T-helper 1 cell treated with Interleukin-12 subunit alpha and Interleukin-12 subunit beta and Interleukin-4 antibody, amounts not matched to agents 30 μg/mL and 1 μg/mL, for 36 hours (primary cell): ENCODE results near the gene TBK1.
A peak's percentile ranks its signal among the peaks of the same experiment; 100 is the strongest.

Experiments used
- H3K27ac Mint-ChIP-seq: one replicate; pipeline ENCODE4 v1.8.0; 2021; ENCODE audit warnings: mild to moderate bottlenecking, mixed read lengths
- H3K27me3 Mint-ChIP-seq: one replicate; pipeline ENCODE4 v1.8.0; 2021; ENCODE audit warnings: low read depth, mixed read lengths
- H3K36me3 Mint-ChIP-seq: one replicate; pipeline ENCODE4 v1.8.0; 2021; ENCODE audit warnings: low read depth, mixed read lengths
- H3K4me1 Mint-ChIP-seq: one replicate; pipeline ENCODE4 v1.8.0; 2021; ENCODE audit warnings: low read depth, mixed read lengths
- H3K4me3 Mint-ChIP-seq: one replicate; pipeline ENCODE4 v1.8.0; 2021; ENCODE audit warnings: mild to moderate bottlenecking, moderate library complexity, mixed read lengths
- H3K9me3 Mint-ChIP-seq: one replicate; pipeline ENCODE4 v1.8.0; 2021; ENCODE audit warnings: mixed read lengths

Gene TBK1

GRCh38 chr12:64431791-64432190 lies 20.1 kb upstream of the TBK1 start:
- H3K4me3 Mint-ChIP-seq, result no peak overlapping the region
- H3K4me1 Mint-ChIP-seq, result peaks cover 1% of the 10 kb centered on the region
- H3K9me3 Mint-ChIP-seq, result no peaks in the 10 kb centered on the region
- H3K27me3 Mint-ChIP-seq, result no peaks in the 10 kb centered on the region
- peaks cover 61% of the 10 kb centered on the region for H3K36me3 Mint-ChIP-seq
- no peak overlapping the region for H3K27ac Mint-ChIP-seq

DNA sequence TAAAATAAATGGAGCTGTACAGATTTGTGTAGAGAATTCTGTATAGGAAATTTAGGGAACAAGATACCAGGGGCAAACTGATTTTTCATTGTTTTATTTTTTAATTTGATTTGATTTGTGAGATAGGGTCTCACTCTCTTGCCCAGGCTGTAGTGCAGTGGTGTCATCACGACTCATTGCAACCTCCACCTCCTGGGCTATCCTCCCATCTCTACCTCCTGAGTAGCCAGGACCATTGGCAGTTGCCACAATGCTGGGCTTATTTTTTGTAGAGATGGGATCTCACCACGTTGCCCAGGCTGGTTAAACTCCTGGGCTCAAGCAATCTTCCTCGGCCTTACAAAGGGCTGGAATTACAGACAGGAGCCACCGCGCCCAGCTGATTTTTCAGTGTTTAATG lies 18.0 kb upstream of the TBK1 start:
- H3K36me3 Mint-ChIP-seq, result peaks cover 55% of the 10 kb centered on the region
- H3K27ac Mint-ChIP-seq, result no peak overlapping the region
- H3K4me1 Mint-ChIP-seq, result peaks cover 5% of the 10 kb centered on the region
- no peaks in the 10 kb centered on the region for H3K9me3 Mint-ChIP-seq
- H3K27me3 Mint-ChIP-seq, result no peaks in the 10 kb centered on the region
- H3K4me3 Mint-ChIP-seq, result no peak overlapping the region

DNA sequence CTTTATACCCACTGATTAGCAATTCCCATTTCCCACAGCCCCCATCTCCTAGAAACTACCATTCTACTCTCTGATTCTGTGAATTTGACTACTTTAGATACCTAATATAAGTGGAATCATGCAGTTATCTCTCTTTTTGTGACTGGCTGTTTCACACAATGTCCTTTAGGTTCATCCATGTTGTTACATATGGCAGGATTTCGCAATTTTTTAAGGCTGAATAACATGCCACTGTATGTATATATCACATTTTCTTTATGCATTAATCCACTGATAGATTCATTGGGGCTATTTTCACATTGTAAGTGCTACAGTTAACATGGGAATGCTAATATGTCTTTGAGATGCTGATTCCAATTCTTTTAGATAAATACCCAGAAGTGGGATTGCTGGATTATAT lies 11.8 kb upstream of the TBK1 start:
- H3K27me3 Mint-ChIP-seq, result no peaks in the 10 kb centered on the region
- H3K4me1 Mint-ChIP-seq, result peaks cover 8% of the 10 kb centered on the region
- H3K36me3 Mint-ChIP-seq, result peaks cover 43% of the 10 kb centered on the region
- H3K4me3 Mint-ChIP-seq, result no peak overlapping the region
- H3K9me3 Mint-ChIP-seq, result no peaks in the 10 kb centered on the region
- no peak overlapping the region for H3K27ac Mint-ChIP-seq

GRCh38 chr12:64445490-64445889 lies 6.4 kb upstream of the TBK1 start:
- Mint-ChIP-seq H3K9me3 (no peaks in the 10 kb centered on the region), H3K27me3 (no peaks in the 10 kb centered on the region), H3K4me3 (no peak overlapping the region), H3K4me1 (peaks cover 11% of the 10 kb centered on the region), H3K27ac (no peak overlapping the region), H3K36me3 (peaks cover 44% of the 10 kb centered on the region)

DNA sequence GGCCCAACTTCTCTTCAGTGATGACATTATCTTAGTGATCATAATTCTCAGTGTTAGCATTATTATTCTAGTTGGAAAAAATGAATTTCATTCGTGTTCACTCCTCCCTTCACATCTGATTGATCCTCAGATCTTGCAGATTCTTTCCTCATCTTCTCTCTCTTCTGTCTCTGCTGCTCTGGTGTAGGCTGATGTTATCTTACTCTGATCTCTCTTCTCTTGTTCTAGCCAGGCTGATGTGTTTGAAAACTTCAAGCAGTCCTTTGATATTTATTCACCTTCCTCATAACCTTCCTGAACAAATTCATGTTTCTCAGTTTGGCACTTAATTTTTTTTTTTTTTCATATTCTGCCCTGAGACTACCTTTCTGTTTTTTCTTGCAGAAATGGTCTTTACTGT lies 5.6 kb upstream of the TBK1 start:
- peak overlapping the region; percentile 50 for H3K27ac Mint-ChIP-seq
- peaks cover 40% of the 10 kb centered on the region for H3K36me3 Mint-ChIP-seq
- no peaks in the 10 kb centered on the region for H3K27me3 Mint-ChIP-seq
- no peaks in the 10 kb centered on the region for H3K9me3 Mint-ChIP-seq
- no peak overlapping the region for H3K4me3 Mint-ChIP-seq
- H3K4me1 Mint-ChIP-seq, result peaks cover 18% of the 10 kb centered on the region

GRCh38 chr12:64450057-64450640 lies 1.8 kb upstream of the TBK1 start:
- Mint-ChIP-seq H3K4me1 (peaks cover 31% of the 10 kb centered on the region), H3K9me3 (no peaks in the 10 kb centered on the region), H3K4me3 (peak overlapping the region; percentile 17), H3K36me3 (peaks cover 27% of the 10 kb centered on the region), H3K27me3 (no peaks in the 10 kb centered on the region), H3K27ac (peak overlapping the region; percentile 78)

DNA sequence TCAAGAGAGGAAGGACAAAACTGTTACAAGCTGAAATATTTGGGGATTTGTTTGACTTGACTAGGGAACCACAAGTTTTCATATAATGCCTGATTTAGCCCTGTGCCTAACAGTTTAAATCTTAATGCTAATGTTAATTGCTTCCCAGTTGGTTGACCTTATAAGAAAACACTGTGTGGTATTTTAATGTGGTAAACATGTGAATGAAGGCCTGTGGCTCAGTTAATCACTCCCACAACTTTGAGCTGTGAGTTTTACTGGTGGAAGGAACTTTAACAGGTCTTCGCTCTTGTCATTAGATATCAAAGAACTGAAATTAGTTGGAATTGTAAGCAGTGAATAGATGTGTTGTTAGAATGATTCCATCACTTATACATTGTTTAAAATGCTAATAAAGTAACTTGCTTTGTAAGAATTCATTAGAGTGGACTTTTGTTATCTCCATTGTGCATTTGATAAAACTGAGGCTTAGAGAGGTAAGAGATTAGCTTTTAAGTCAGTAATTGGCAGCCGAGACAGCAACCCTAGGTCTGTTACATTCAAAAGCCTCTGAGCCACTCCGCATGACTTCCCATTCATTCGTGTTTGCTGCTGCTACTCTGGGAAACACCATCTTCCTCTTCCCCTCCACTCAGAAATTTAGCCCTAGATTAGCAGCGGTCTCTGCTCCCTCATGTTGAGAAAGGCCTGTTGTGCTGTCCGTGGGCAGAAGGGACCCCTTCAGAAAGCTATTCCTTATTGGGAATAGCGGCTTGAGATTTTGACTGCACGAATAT lies 1.0 kb upstream of the TBK1 start:
- Mint-ChIP-seq H3K4me3 (peak overlapping the region; percentile 93), H3K27me3 (no peaks in the 10 kb centered on the region), H3K9me3 (no peaks in the 10 kb centered on the region), H3K27ac (peak overlapping the region; percentile 78), H3K36me3 (peaks cover 27% of the 10 kb centered on the region), H3K4me1 (peaks cover 37% of the 10 kb centered on the region)

- Mint-ChIP-seq H3K9me3 (no peaks in the 10 kb centered on the region), H3K4me3 (peak overlapping the region; percentile 94), H3K4me1 (peaks cover 45% of the 10 kb centered on the region), H3K27ac (peak overlapping the region; percentile 92), H3K27me3 (no peaks in the 10 kb centered on the region), H3K36me3 (peaks cover 23% of the 10 kb centered on the region)
Observed at GRCh38 chr12:64452559-64453329, 824 bp downstream of the TBK1 start.

GRCh38 chr12:64455506-64455905 lies 3.6 kb downstream of the TBK1 start:
- Mint-ChIP-seq H3K27ac (no peak overlapping the region), H3K4me1 (peaks cover 53% of the 10 kb centered on the region), H3K36me3 (peaks cover 24% of the 10 kb centered on the region), H3K9me3 (no peaks in the 10 kb centered on the region), H3K4me3 (peak overlapping the region; percentile 44), H3K27me3 (no peaks in the 10 kb centered on the region)

DNA sequence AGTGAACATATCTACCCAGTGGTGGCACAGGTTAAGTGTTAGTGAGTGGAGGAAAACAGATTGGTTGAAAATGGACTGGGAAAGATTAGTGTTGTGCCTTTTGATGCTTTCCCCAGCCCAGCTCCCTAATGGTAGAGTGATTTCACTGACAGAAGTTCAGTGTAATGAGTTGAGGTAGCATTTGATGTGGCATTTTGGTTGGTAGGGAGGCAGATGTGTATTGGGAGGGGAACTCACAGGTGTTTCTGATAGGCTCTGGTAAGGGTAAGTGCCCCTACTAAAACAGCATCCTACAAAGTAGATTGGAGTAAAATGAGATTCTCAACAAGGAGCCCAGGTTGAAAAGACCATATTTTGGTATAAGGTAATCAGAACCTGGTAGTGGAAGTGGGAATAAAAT lies 4.2 kb downstream of the TBK1 start:
- peak overlapping the region; percentile 44 for H3K4me3 Mint-ChIP-seq
- H3K36me3 Mint-ChIP-seq, result peaks cover 26% of the 10 kb centered on the region
- no peaks in the 10 kb centered on the region for H3K9me3 Mint-ChIP-seq
- peaks cover 48% of the 10 kb centered on the region for H3K4me1 Mint-ChIP-seq
- no peaks in the 10 kb centered on the region for H3K27me3 Mint-ChIP-seq
- peak overlapping the region; percentile 80 for H3K27ac Mint-ChIP-seq

DNA sequence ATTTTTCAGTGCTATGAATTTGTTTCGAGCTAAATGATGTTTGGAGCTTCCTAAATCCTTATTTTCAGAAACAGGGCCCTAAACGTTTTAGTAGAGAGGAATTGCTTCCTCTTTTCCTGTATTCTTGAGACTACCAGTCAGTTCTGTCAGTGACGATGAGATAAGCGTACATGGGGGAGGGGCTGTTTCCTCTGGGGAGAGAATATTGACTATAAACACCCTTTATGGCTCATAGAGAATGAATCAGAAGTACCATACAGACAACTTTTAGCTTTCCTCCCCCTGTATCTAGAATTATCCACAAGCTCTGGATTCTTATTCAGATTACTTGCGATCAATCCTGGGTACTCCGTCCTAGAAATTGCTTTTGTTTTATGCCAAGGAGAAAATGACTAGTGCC lies 5.1 kb downstream of the TBK1 start:
- no peaks in the 10 kb centered on the region for H3K27me3 Mint-ChIP-seq
- no peak overlapping the region for H3K4me3 Mint-ChIP-seq
- H3K9me3 Mint-ChIP-seq, result no peaks in the 10 kb centered on the region
- H3K36me3 Mint-ChIP-seq, result peaks cover 28% of the 10 kb centered on the region
- peaks cover 43% of the 10 kb centered on the region for H3K4me1 Mint-ChIP-seq
- H3K27ac Mint-ChIP-seq, result peak overlapping the region; percentile 82

GRCh38 chr12:64457466-64457865 lies 5.5 kb downstream of the TBK1 start:
- Mint-ChIP-seq H3K9me3 (no peaks in the 10 kb centered on the region), H3K4me1 (peaks cover 43% of the 10 kb centered on the region), H3K4me3 (peak overlapping the region; percentile 2), H3K36me3 (peaks cover 28% of the 10 kb centered on the region), H3K27me3 (no peaks in the 10 kb centered on the region), H3K27ac (peak overlapping the region; percentile 82)

DNA sequence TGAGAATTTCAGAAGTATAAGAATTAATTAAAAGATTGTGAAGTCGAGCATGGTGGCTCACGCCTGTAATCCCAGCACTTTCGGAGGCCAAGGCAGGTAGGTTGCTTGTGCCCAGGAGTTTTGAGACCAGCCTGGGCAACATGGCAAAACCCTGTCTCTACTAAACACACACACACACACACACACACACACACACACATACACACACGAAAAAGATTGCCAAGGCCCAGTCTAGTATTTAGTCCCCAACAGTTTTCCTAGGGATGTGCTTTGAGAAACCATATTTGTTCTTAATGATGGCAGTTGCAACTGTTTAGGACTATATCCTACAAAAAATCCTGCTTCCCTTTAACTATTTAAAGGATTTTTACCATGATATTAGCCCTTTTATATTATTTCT lies 6.0 kb downstream of the TBK1 start:
- Mint-ChIP-seq H3K9me3 (no peaks in the 10 kb centered on the region), H3K36me3 (peaks cover 28% of the 10 kb centered on the region), H3K27ac (peak overlapping the region; percentile 82), H3K27me3 (no peaks in the 10 kb centered on the region), H3K4me3 (peak overlapping the region; percentile 2), H3K4me1 (peaks cover 38% of the 10 kb centered on the region)

GRCh38 chr12:64459394-64459891 lies 7.5 kb downstream of the TBK1 start:
- no peaks in the 10 kb centered on the region for H3K9me3 Mint-ChIP-seq
- H3K27ac Mint-ChIP-seq, result peak overlapping the region; percentile 93
- peaks cover 29% of the 10 kb centered on the region for H3K36me3 Mint-ChIP-seq
- no peaks in the 10 kb centered on the region for H3K27me3 Mint-ChIP-seq
- H3K4me3 Mint-ChIP-seq, result peak overlapping the region; percentile 82
- peaks cover 31% of the 10 kb centered on the region for H3K4me1 Mint-ChIP-seq
